H1 (cell line): ENCODE results near the gene TIAM2.
A peak's percentile ranks its signal among the peaks of the same experiment; 100 is the strongest.

ENCODE experiments used
- ASH2L ChIP-seq: fragments of 200-600, 300-600 bp; sonication (generic); IDR thresholded peaks from one replicate; pipeline ENCODE4 v1.7.1; 2017; ENCODE audit warnings: low read length
- CREB1 ChIP-seq: IDR thresholded peaks from 2 replicates; pipeline ENCODE4 v1.6.1; 2012; ENCODE audit warnings: inconsistent platforms
- E2F6 ChIP-seq: IDR thresholded peaks from 2 replicates; pipeline ENCODE4 v1.6.1; 2012; ENCODE audit warnings: inconsistent platforms
- EZH2 ChIP-seq: fragments of 200-600 bp; sonication (generic); IDR thresholded peaks from 2 replicates; pipeline ENCODE4 v1.7.1; 2012; ENCODE audit warnings: low read depth, mild to moderate bottlenecking, moderate library complexity, low read length, inconsistent platforms; ENCODE audit not compliant: severe bottlenecking
- HDAC2 ChIP-seq, 2 experiments: fragments of 300-600 bp in 1 of 2; sonication (generic) in 1 of 2; IDR thresholded peaks; 2 replicates each; pipeline ENCODE4 v1.6.1; 2011 to 2012; ENCODE audit warnings: low read depth in 2 of 2, low read length in 2 of 2, mild to moderate bottlenecking in 2 of 2, moderate library complexity in 2 of 2, borderline replicate concordance in 1 of 2, inconsistent platforms in 1 of 2
- JUN ChIP-seq: IDR thresholded peaks from 2 replicates; pipeline ENCODE4 v1.6.1; 2011; ENCODE audit warnings: low read depth, mild to moderate bottlenecking, improper control_type of control experiment, low read length
- RFX5 ChIP-seq: IDR thresholded peaks from 2 replicates; pipeline ENCODE4 v1.6.1; 2011; ENCODE audit warnings: low read depth, low read length, improper control_type of control experiment, borderline replicate concordance
- SAP30 ChIP-seq: fragments of 300-600 bp; sonication (generic); IDR thresholded peaks from 2 replicates; pipeline ENCODE4 v1.7.1; 2012; ENCODE audit warnings: low read length, moderate library complexity, mild to moderate bottlenecking, inconsistent platforms; ENCODE audit not compliant: insufficient read depth, insufficient replicate concordance
- SUZ12 ChIP-seq: fragments of 200-600 bp; sonication (generic); IDR thresholded peaks from 2 replicates; pipeline ENCODE4 v1.6.1; 2012; ENCODE audit warnings: mild to moderate bottlenecking, inconsistent platforms, low read length, moderate library complexity, mixed read lengths
- TF ChIP-seq, protein P1 (sequence below), 3 experiments: IDR thresholded peaks; 1 replicate in 2 of 3; 2 replicates in 1 of 3; pipeline versions ENCODE4 v1.5.1 to v1.6.1; 2011; ENCODE audit warnings: low read length in 3 of 3, mild to moderate bottlenecking in 3 of 3, inconsistent platforms in 2 of 3, low read depth in 1 of 3, moderate library complexity in 1 of 3; ENCODE audit not compliant: insufficient read depth in 1 of 3; ENCODE audit errors: control extremely low read depth in 1 of 3
- TF ChIP-seq, protein P2 (sequence below): IDR thresholded peaks from 2 replicates; pipeline ENCODE4 v1.6.1; 2012; ENCODE audit warnings: inconsistent platforms

DNA sequence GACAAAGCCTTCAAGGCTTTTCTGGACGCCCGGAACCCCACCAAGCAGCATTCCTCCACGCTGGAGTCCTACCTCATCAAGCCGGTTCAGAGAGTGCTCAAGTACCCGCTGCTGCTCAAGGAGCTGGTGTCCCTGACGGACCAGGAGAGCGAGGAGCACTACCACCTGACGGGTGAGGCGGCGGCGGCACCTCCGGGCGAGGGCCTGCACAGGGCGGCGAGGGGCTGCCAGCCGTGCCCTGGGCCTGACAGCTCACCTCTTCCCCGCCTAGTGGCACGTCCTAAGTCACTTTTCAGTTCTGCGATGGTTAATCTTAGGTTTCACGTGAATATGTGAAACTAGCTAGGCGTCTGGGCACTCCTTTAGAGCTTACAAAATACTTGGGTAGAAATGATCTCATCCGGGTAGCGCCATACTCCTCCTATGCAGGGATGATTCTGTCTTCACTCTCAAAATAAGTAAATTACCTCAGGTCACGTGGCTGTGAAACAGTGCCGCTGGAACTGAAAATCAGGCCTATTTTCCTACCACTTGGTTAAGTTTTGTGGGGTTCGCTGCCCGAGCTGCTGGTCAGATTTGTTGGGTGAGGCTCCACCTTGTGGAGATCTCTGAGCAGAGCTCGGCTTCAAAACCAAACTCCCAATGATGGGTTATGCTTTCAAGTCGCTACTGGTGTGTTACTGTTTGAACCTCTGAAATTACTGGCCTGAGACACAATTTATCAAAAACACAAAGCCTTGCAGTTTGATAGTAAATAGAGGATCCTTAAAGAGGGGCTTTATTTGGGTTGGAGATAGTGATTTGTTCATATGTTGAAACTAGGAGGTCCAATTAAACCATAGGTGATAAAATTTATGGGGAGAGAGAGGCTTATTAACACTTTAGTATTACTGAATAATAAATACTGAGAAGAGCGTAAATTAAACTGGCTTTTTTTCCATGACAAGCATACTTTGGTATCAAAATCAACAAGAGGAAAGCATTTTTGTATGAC lies 253.2 kb downstream of the TIAM2 start:
- no peak for TF ChIP-seq JUN
- 0 out of 2 replicates have a peak, but pooled peaks have one; percentile 16 for TF ChIP-seq E2F6
- TF ChIP-seq, protein P1, sequence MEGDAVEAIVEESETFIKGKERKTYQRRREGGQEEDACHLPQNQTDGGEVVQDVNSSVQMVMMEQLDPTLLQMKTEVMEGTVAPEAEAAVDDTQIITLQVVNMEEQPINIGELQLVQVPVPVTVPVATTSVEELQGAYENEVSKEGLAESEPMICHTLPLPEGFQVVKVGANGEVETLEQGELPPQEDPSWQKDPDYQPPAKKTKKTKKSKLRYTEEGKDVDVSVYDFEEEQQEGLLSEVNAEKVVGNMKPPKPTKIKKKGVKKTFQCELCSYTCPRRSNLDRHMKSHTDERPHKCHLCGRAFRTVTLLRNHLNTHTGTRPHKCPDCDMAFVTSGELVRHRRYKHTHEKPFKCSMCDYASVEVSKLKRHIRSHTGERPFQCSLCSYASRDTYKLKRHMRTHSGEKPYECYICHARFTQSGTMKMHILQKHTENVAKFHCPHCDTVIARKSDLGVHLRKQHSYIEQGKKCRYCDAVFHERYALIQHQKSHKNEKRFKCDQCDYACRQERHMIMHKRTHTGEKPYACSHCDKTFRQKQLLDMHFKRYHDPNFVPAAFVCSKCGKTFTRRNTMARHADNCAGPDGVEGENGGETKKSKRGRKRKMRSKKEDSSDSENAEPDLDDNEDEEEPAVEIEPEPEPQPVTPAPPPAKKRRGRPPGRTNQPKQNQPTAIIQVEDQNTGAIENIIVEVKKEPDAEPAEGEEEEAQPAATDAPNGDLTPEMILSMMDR (IDR thresholded peaks at IDR 0.05; ENCODE audit: control extremely low read depth in 1 of 3, insufficient read depth in 1 of 3, low read depth in 1 of 3, low read length in 3 of 3), result peak; percentile 71 to 91 (median 82)
- TF ChIP-seq SUZ12, result no peak
- TF ChIP-seq SAP30, result no peak
- TF ChIP-seq CREB1, result no peak
- TF ChIP-seq EZH2, result no peak
- peak; percentile 30 for TF ChIP-seq ASH2L
- TF ChIP-seq, protein P2, sequence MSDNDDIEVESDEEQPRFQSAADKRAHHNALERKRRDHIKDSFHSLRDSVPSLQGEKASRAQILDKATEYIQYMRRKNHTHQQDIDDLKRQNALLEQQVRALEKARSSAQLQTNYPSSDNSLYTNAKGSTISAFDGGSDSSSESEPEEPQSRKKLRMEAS, result peak; percentile 27; the same call in 1 of the 2 replicates
- no peak for TF ChIP-seq RFX5
- TF ChIP-seq HDAC2 (IDR thresholded peaks at IDR 0.05; ENCODE audit: borderline replicate concordance in 1 of 2, low read depth in 2 of 2, low read length in 2 of 2), result no peak
